ENCODE data around the gene ZDHHC4.
"Not testable (repeated sequence)": the region's sequence is repeated elsewhere in the genome, so short reads cannot be mapped to it uniquely, and the experiment has no call there.

Gene ZDHHC4

GRCh38 chr7:6578114-6579084 is 1.1 kb downstream of the ZDHHC4 start:
- H4K20me1 ChIP-seq (ENCODE audit: insufficient read depth, low read length) = no peaks in the 10 kb centered on the region
- no peak overlapping the region for H2AFZ ChIP-seq (ENCODE audit: low read depth, low read length)
- H3K4me1 ChIP-seq (ENCODE audit: low read length) = peaks cover 18% of the 10 kb centered on the region
- peak overlapping the region; percentile 91 for H3K4me3 ChIP-seq (ENCODE audit: low read length)
- no peak overlapping the region for H3K27ac ChIP-seq (ENCODE audit: low read length)
- H3K79me2 ChIP-seq (ENCODE audit: low read length) = peaks cover 12% of the 10 kb centered on the region; the same call in 1 of the 2 replicates
- no peaks in the 10 kb centered on the region for H3K9me3 ChIP-seq (ENCODE audit: insufficient read depth, low read length)
- TF ChIP-seq, protein P1, sequence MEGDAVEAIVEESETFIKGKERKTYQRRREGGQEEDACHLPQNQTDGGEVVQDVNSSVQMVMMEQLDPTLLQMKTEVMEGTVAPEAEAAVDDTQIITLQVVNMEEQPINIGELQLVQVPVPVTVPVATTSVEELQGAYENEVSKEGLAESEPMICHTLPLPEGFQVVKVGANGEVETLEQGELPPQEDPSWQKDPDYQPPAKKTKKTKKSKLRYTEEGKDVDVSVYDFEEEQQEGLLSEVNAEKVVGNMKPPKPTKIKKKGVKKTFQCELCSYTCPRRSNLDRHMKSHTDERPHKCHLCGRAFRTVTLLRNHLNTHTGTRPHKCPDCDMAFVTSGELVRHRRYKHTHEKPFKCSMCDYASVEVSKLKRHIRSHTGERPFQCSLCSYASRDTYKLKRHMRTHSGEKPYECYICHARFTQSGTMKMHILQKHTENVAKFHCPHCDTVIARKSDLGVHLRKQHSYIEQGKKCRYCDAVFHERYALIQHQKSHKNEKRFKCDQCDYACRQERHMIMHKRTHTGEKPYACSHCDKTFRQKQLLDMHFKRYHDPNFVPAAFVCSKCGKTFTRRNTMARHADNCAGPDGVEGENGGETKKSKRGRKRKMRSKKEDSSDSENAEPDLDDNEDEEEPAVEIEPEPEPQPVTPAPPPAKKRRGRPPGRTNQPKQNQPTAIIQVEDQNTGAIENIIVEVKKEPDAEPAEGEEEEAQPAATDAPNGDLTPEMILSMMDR (IDR thresholded peaks at IDR 0.05; ENCODE audit: low read depth, low read length) = no peak
- TF ChIP-seq EZH2phosphoT487 (IDR thresholded peaks at IDR 0.05; ENCODE audit: low read depth) = no peak
- H3K36me3 ChIP-seq (replicated peaks; ENCODE audit: low read depth, low read length) = peaks cover 12% of the 10 kb centered on the region
- H3K27me3 ChIP-seq (ENCODE audit: low read depth, low read length) = no peaks in the 10 kb centered on the region
- peak overlapping the region; percentile 59 for H3K4me2 ChIP-seq (ENCODE audit: low read length)
- peak overlapping the region; percentile 82 for H3K9ac ChIP-seq (ENCODE audit: low read length)

GRCh38 chr7:6579446-6579845 is 2.2 kb downstream of the ZDHHC4 start:
- H3K9ac ChIP-seq (ENCODE audit: low read length) = no peak overlapping the region
- peaks cover 18% of the 10 kb centered on the region for H3K4me1 ChIP-seq (ENCODE audit: low read length)
- H3K27ac ChIP-seq (ENCODE audit: low read length) = no peak overlapping the region
- H3K79me2 ChIP-seq (ENCODE audit: low read length) = peaks cover 12% of the 10 kb centered on the region; the same call in 1 of the 2 replicates
- H3K4me2 ChIP-seq (ENCODE audit: low read length) = no peak overlapping the region
- H3K9me3 ChIP-seq (ENCODE audit: insufficient read depth, low read length) = no peaks in the 10 kb centered on the region
- TF ChIP-seq, protein P1 (IDR thresholded peaks at IDR 0.05; ENCODE audit: low read depth, low read length) = no peak
- TF ChIP-seq EZH2phosphoT487 (IDR thresholded peaks at IDR 0.05; ENCODE audit: low read depth) = no peak
- no peak overlapping the region for H3K4me3 ChIP-seq (ENCODE audit: low read length)
- no peak overlapping the region for H2AFZ ChIP-seq (ENCODE audit: low read depth, low read length)
- peaks cover 12% of the 10 kb centered on the region for H3K36me3 ChIP-seq (replicated peaks; ENCODE audit: low read depth, low read length)
- H4K20me1 ChIP-seq (ENCODE audit: insufficient read depth, low read length) = no peaks in the 10 kb centered on the region
- H3K27me3 ChIP-seq (ENCODE audit: low read depth, low read length) = no peaks in the 10 kb centered on the region

DNA sequence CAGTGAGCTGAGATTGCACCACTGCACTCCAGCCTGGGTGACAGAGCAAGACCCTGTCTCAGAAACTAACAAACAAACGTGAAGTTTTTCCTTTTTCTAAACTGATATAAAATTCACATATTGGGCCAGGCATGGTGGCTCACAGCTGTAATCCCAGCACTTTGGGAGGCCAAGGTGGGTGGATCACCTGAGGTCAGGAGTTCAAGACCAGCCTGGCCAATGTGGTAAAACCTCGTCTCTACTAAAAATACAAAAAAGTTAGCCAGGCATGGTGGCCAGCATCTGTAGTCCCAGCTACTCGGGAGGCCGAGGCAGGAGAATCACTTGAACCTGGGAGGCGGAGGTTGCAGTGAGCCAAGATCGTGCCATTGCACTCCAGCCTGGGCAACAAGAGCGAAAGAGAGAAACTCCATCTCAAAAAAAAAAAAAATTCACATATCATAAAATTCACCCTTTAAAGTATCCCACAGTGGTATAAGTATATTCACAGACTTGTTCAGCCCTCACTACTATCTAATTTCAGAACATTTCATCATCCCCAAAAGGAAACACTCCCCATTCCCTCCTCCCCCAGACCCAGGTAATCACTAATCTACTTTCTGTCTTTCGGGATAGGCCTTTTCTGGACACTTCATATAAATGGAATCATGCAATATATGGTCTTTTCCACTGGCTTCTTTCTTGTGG is 8.6 kb downstream of the ZDHHC4 start:
- not testable (repeated sequence) for H3K27me3 ChIP-seq (ENCODE audit: low read depth, low read length); H4K20me1 ChIP-seq (ENCODE audit: insufficient read depth, low read length); H3K4me3 ChIP-seq (ENCODE audit: low read length); H3K27ac ChIP-seq (ENCODE audit: low read length); H3K79me2 ChIP-seq (ENCODE audit: low read length); H3K4me2 ChIP-seq (ENCODE audit: low read length); H2AFZ ChIP-seq (ENCODE audit: low read depth, low read length); H3K9ac ChIP-seq (ENCODE audit: low read length); H3K9me3 ChIP-seq (ENCODE audit: insufficient read depth, low read length)
- Histone ChIP-seq H3K36me3 (replicated peaks; ENCODE audit: low read depth, low read length) (peaks cover 22% of the 10 kb centered on the region), H3K4me1 (ENCODE audit: low read length) (peaks cover 14% of the 10 kb centered on the region)

GRCh38 chr7:6588566-6588965 is 11.3 kb downstream of the ZDHHC4 start:
- Histone ChIP-seq H3K9me3 (ENCODE audit: insufficient read depth, low read length) (no peaks in the 10 kb centered on the region), H3K4me3 (ENCODE audit: low read length) (no peak overlapping the region), H3K9ac (ENCODE audit: low read length) (no peak overlapping the region), H3K27me3 (ENCODE audit: low read depth, low read length) (no peaks in the 10 kb centered on the region), H3K4me2 (ENCODE audit: low read length) (no peak overlapping the region), H3K4me1 (ENCODE audit: low read length) (peaks cover 4% of the 10 kb centered on the region; the same call in 1 of the 2 replicates), H3K36me3 (replicated peaks; ENCODE audit: low read depth, low read length) (peaks cover 12% of the 10 kb centered on the region), H2AFZ (ENCODE audit: low read depth, low read length) (no peak overlapping the region), H4K20me1 (ENCODE audit: insufficient read depth, low read length) (no peaks in the 10 kb centered on the region), H3K27ac (ENCODE audit: low read length) (no peak overlapping the region), H3K79me2 (ENCODE audit: low read length) (peaks cover 16% of the 10 kb centered on the region)
- TF ChIP-seq, protein P1 (IDR thresholded peaks at IDR 0.05; ENCODE audit: low read depth, low read length) = no peak
- no peak for TF ChIP-seq EZH2phosphoT487 (IDR thresholded peaks at IDR 0.05; ENCODE audit: low read depth)
